GM21526 (cell line): ENCODE results near the gene ECE2.
"Not testable (repeated sequence)": the region's sequence is repeated elsewhere in the genome, so short reads cannot be mapped to it uniquely, and the experiment has no call there.

ENCODE experiments used
- ATAC-seq: cut with Tn5 transposase; IDR thresholded peaks from one replicate; pipeline ENCODE4 v1.9.1; 2021; ENCODE audit warnings: moderate library complexity; ENCODE audit not compliant: unreplicated experiment, low FRiP score

ECE2 gene

DNA sequence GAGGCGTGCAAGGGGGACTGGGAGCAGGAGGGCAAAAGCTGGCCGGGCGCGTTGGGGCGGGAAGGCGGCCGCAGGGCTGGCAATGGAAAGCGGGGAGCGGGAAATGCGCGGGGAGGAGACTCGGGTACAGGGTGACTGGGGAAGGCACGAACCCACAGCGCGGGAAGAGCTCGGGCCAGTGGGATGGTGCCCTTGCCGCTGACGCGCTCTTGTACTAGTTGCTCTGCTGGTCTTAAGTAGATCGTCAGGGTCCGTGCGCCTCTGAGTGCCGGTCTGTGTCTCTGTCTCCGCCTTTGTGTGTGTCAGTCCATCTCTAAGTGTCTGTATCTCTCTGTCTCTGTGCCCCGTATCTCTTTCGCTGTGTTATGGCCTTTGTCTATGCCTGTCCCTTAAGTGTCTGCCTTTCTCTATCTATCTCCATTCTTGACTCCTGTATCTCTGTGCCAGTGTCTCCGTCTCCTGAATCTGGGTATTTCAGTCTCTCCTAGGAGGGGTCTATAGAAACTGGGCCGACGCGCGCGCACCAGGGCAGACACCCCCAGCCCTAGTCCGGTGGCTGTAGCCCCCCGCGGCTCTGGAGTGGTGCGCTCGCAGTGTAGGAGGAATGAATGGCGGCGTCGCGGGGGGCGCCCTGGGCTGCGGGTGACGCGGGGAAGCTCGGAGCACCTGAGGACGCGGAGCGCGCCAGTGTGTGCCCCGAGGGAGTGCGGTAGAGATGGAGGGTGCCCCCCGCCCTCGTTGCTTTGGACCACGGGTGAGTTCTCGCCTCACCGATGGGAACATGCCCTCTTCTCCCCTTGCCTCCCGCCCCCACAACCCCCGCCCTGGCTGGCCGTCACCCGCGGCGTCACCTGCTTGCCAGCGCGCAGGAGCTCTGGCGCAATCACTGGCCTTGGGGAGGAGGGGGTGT is 13.7 kb upstream of the ECE2 start:
- ATAC-seq = no peak

DNA sequence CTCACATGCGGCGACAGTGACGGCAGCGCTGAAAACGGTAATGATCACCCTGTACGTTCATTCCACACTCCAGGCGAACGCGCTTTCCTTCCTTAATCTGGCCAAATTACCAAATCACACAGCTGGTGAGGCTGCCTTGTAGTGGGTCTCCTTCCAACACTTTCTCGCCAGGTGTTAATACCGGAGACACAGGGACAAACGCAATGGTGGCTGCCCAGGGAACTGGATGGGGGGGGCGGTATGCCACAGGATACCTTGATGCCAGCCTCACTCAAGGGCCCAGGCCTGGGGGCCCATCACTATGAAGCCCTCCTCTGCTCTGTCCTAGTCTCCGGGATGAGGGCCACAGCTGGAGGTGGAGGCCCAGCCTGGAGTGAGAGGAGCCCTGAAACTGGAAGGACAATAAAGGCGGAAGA is 13.1 kb upstream of the ECE2 start:
- ATAC-seq = no peak

DNA sequence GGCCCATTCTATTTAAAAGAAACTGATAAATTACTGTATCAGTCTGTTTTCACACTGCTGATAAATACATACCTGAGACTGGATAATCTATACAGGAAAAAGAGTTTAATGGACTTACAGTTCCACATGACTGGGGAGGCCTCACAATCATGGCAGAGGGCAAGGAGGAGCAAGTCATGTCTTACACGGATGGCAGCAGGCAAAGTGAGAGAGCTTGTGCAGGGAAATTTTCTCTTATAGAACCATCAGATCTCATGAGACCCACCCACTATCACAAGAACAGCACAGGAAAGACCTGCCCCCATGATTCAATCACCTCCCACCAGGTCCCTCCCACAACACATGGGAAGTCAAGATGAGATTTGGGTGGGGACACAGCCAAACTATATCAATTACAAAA is 8.6 kb upstream of the ECE2 start:
- ATAC-seq = not testable (repeated sequence)

DNA sequence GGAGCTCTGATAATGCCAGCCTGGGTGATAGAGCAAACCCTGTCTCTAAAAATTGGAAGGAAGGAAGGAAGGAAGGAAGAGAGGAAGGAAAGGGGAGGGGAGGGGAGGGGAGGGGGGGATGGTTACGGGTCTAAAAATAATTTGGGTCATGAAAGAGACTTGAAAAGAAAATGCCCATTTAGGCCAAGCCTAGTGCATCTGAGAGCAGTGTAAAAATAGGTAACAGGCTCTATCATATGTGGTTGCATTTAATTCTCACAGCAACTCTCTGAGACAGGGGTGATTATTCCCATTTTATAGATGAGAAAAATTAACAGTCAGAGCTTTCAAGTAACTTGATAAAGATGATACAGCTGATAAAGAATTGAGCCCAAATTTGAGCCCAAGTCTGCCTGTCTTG is 3.6 kb upstream of the ECE2 start:
- ATAC-seq = no peak

DNA sequence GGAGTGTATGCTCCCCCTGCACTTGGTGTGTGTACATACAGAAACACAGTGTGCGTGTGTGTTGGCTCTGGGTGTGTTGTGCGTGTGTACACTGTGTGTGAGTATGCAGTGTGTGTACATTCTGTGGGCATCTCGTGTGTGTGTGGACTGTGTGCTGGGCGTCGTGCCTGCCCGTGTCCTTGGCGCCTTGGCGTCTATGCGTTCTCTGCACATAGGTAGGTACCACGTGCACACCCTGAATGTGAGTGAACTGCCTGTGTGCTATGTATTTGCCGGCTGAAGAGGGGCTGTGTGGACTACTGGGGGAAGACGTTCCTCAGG is 481 bp upstream of the ECE2 start:
- no peak for ATAC-seq

DNA sequence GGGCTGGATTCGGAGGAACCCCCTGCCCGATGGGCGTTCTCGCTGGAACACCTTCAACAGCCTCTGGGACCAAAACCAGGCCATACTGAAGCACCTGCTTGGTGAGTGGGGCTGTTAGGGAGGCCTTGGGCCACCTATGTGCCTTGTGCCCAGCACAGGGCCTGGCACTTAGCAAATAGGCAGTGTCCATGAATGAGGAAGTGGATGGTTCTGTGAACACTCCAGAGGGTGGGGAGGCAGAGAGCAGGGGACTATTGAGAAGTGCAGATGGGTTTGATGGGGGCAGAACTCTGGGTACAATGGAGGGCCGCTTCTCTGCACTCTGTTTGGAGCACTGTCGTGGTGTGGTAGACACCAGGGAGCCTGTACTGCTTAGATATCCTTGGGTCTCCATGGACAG is 1.5 kb downstream of the ECE2 start:
- no peak for ATAC-seq

DNA sequence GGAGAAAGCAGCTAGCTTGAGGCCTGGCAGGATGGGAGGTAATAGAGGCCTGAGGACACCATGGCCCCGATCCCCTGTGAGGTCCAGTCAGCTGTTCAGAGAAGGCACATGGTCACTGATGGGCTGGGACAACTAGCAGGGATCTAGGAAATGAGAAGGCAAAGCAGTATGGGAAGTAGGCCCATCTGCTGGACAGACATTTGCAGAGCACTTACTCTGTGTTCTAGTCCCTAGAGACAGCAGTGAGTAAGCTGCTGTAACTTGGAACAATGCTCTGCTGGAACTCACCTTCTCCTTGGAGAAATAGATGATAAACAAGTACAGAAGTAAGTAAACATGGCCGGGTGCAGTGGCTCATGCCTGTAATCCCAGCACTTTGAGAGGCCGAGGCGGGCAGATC is 7.1 kb downstream of the ECE2 start:
- no peak for ATAC-seq

DNA sequence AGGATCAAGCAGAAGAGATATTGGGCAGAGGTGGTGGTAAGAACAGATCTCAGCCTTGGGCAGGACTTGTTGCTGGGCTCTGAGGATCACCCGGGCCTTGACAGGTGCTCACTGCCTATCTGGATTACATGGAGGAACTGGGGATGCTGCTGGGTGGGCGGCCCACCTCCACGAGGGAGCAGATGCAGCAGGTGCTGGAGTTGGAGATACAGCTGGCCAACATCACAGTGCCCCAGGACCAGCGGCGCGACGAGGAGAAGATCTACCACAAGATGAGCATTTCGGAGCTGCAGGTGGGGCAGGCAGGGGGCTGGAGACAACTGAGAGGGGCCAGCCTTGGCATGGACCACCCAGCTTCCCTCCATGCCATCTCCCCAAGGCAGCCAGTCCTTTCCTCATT is 7.9 kb downstream of the ECE2 start:
- no peak for ATAC-seq

DNA sequence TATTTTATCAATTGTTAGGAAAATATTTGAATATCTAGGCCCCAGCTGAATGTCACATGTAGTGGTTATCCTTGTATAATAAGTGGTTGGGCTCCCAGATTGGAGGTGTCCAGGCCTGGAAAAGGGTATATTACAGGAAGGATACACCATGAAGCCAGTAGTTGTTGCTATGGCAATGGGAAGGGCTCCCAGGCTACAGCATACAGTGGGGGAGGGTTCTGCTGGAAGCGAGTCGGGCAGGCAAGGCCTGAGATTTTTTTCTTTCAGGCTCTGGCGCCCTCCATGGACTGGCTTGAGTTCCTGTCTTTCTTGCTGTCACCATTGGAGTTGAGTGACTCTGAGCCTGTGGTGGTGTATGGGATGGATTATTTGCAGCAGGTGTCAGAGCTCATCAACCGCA is 8.9 kb downstream of the ECE2 start:
- ATAC-seq = no peak

DNA sequence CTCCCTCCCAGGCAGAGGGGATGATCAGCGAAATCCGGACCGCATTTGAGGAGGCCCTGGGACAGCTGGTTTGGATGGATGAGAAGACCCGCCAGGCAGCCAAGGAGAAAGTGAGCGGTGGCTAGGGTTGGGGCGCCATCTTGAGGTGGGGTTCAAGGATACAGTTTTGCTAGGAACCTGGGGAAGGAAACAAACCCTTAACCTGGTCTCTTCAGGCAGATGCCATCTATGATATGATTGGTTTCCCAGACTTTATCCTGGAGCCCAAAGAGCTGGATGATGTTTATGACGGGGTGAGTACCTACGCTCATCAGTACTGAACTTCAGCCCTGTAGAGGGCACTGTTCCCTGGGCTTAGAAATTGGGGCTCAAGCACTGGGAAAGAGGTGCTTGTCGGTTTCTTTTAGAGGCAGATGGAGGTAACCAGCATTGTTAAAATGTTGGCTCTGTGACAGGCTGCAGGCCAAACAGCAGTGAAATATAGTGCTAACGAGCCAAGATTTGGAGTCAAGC is 13.7 kb downstream of the ECE2 start:
- no peak for ATAC-seq

DNA sequence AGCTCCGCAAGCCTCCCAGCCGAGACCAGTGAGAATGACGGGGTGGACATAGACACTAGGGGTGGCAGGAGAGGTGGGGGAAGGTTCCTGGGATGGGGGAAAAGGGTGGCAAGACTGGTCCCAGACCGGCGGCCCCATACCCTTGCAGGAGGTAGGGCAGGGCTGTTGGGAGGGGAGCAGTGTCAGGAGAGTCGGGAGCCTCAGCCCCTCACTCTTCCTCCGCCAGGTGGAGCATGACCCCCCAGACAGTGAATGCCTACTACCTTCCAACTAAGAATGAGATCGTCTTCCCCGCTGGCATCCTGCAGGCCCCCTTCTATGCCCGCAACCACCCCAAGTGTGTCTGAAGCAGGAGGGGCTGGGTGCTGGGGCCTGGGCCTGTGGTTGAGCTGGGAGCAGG is 14.5 kb downstream of the ECE2 start:
- no peak for ATAC-seq

DNA sequence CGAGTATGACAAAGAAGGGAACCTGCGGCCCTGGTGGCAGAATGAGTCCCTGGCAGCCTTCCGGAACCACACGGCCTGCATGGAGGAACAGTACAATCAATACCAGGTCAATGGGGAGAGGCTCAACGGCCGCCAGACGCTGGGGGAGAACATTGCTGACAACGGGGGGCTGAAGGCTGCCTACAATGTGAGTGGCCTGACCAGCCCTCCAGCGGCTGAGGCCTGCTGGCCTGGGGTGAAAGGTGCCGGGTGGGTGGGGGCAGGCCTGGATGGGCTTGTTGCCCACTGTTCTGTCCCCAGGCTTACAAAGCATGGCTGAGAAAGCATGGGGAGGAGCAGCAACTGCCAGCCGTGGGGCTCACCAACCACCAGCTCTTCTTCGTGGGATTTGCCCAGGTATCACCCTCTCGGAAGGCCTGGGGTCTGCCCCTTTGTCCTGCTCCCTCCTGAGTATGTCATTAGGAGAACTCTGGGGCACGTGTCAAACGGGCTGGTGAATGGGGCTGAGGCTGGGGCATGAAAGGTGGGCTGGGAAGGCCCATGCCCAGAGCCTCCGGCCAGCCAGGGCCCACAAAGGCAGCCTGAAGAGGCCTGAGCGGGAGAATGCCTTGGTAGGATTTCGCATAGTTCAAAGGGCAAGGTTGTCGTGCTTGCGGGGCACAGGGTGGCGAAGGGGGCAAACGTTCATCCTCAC is 15.4 kb downstream of the ECE2 start:
- no peak for ATAC-seq

DNA sequence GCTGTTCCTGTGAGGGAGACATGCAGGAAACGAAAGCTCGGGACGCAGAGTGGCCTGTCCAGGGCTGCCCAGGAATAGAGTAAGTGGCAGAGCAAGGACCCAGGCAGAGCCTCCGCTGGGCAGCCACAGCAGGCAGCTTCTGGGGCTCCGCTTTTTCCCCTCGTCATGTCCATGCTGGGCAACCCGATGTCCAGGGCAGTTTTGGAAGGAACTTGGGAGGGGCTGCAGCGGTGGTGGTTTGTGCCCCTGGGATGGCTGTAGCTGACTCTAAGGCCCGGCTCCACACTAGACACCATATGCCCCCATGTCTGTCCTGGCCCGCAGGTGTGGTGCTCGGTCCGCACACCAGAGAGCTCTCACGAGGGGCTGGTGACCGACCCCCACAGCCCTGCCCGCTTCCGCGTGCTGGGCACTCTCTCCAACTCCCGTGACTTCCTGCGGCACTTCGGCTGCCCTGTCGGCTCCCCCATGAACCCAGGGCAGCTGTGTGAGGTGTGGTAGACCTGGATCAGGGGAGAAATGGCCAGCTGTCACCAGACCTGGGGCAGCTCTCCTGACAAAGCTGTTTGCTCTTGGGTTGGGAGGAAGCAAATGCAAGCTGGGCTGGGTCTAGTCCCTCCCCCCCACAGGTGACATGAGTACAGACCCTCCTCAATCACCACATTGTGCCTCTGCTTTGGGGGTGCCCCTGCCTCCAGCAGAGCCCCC is 16.1 kb downstream of the ECE2 start:
- no peak for ATAC-seq

DNA sequence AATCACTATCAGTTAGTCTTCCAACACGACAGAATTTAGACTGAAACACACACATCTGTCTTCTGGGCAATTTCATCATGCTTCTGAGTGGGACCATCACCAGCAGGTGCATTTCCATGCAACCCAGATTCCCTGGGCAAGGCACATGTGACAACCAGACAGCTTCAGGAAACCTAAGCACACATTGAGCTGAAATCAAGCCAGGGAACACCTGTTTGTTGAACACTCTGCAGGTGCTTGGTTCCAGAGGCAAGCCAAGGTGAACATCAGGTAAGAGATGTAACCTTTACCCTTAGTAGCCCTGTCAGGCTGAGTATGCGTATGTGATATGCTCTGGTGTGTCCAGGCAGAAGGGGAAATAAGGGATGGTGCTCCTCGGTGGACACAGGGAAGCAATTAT is 19.9 kb downstream of the ECE2 start:
- no peak for ATAC-seq

DNA sequence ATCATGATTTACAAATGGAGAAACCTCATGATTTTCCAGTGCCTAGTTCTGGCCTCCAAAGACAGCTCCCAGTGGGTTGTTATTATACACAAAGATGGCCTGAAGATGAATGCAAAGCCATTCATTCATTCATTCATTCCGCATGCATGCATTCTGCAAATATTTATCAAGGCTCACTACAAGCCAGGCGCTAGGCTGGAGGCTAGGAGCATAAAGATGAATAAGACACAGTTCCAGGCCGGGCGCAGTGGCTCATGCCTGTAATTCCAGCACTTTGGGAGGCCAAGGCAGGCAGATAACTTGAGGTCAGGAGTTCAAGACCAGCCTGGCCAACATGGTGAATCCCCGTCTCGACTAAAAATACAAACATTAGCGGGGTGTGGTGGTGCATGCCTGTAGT is 20.8 kb downstream of the ECE2 start:
- ATAC-seq = no peak

DNA sequence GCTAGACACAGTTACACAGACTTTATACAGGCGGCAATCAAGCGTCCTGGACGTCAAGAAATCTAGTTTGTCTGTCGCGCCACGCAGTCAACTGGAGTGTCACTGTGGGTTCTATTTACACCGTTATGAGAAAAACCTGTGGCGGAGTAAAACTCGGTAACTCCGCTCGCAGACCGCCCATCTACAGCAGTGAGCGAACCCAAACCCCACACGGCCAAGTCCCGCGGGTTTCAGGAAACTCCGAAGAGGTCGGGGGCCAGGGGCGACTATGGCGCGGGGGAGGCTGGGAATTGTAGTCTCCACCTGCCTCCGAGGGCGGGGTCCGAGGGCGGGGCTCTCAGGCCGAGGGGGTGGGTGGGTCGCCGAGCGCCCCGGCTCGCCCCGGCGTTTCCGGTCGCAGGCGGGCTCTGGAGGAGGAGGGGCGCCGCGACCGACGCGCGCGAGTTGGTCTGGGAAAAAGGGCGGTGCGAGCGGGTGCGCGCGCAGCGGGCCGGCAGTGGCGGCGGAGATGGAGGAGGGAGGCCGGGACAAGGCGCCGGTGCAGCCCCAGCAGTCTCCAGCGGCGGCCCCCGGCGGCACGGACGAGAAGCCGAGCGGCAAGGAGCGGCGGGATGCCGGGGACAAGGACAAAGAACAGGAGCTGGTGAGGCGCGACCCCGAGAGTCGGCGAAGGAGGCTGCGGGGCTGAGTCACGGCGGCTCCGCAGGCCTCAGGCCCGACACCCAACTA is 23.1 kb downstream of the ECE2 start, which contains the start of gene PSMD2:
PSMD2 (plus strand) TSS at position 483 of the 729 bp plus-strand sequence; CDS start at position 509, 26 bp downstream.
- peak; percentile 88 for ATAC-seq

DNA sequence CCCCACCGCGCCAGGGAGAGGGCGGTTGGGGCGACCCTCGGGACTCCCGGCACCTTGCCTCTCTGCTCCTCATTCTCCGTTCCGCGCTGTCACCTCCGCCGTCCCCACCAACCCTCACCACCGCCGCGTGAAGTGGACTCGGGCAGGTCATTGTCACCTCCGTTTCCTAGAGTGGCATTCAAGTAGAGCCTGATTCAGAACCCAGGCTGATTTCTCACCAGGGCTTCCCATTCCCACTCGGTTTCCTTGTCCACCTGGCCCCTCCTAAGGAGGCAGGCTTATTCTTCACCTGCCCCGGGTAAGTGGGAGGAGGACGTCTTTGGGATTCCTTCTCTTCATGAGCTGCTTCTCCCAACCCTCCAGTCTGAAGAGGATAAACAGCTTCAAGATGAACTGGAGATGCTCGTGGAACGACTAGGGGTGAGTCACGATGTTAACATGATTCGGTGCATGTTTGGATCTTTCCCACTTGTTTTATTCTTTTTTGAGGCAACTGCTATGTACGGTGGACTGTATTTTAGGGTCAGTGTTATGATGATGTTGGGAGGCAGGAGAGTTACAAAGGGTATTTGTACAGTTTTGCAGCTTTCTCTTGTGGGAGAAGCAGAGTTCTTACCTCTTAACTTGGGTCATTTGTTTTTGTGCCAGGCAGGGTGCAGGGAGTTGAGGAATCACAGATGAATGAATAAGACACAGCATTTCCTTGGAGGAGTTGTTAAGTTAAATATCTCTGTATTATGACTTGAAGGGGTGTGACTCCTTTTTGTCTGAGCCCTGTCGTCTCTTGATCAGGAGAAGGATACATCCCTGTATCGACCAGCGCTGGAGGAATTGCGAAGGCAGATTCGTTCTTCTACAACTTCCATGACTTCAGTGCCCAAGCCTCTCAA is 23.9 kb downstream of the ECE2 start:
- no peak for ATAC-seq

DNA sequence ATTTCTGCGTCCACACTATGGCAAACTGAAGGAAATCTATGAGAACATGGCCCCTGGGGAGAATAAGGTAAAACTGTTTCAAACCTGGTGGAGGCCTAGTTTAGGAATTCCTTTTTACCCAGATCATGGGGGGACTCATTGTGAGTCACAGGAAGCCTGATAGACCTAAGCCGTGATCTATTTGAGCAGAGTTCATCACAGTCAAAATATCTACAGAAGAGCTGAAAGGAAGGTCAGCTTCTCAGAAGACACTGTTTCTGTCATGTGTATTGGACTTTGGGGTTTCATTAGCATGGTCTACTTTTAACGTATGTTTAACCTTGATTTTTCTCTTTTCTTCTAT is 24.5 kb downstream of the ECE2 start:
- ATAC-seq = no peak

DNA sequence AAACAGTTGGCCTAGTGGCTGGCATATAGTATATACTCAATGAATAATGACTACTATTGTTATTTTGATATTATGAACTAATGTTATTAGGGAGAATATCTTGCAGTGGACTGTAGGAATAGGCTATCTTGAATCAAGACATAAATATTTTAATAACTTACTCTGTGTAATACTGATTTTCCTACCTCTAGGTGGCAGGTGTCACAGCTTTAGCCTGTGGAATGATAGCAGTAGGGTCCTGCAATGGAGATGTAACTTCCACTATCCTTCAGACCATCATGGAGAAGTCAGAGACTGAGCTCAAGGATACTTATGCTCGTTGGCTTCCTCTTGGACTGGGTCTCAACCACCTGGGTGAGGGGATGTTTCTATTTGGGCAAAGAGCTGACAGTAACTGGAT is 29.8 kb downstream of the ECE2 start:
- ATAC-seq = no peak
